ENCODE measurements around the gene ACAP1. TPM values are rescaled to one million over a fixed set of nuclear protein-coding genes. Genes with fewer than 3 reads are reported as not detected.

Gene ACAP1
- total and polyA plus RNA-seq, 9 of the 15 experiments (the other 6 are each of a cell fraction or from before 2014, with no cell fraction given): 0.15 to 8.5 (median 2.4) TPM

- TF ChIP-seq MXD1 (CRISPR knock-in tag; IDR thresholded peaks at IDR 0.05; ENCODE audit: borderline replicate concordance, poor library complexity, severe bottlenecking): no peak
- TF ChIP-seq ELK3 (CRISPR knock-in tag; IDR thresholded peaks at IDR 0.05): no peak
- TF ChIP-seq KDM1A (IDR thresholded peaks at IDR 0.05): no peak
- no peak for TF ChIP-seq MAFF (IDR thresholded peaks at IDR 0.05; ENCODE audit: low read length)
- TF ChIP-seq ZNF589 (CRISPR knock-in tag; IDR thresholded peaks at IDR 0.05; ENCODE audit: low read depth): no peak
- TF ChIP-seq EWSR1 (IDR thresholded peaks at IDR 0.05; ENCODE audit: borderline replicate concordance, low read depth, partially characterized antibody): no peak
- no peak for TF ChIP-seq CCAR2 (IDR thresholded peaks at IDR 0.05; ENCODE audit: low read depth, low read length)
- no peak for TF ChIP-seq HMGN3 (IDR thresholded peaks at IDR 0.05; ENCODE audit: borderline replicate concordance, extremely low read depth, insufficient read length, low read depth, low read length)
- peak; percentile 72; the same call in 1 of the 2 replicates for TF ChIP-seq HDGF (IDR thresholded peaks at IDR 0.05)
- no peak for TF ChIP-seq WHSC1 (IDR thresholded peaks at IDR 0.05; ENCODE audit: low read length)
- TF ChIP-seq LCOR (CRISPR knock-in tag; IDR thresholded peaks at IDR 0.05): 0 out of 2 replicates have a peak, but pooled peaks have one; percentile 28
- TF ChIP-seq ZNF584 (CRISPR knock-in tag; IDR thresholded peaks at IDR 0.05; ENCODE audit: low read depth): no peak
- no peak for TF ChIP-seq ZNF316 (IDR thresholded peaks at IDR 0.05)
- peak; percentile 54 for TF ChIP-seq GABPB1 (CRISPR knock-in tag; IDR thresholded peaks at IDR 0.05)
- no peak for TF ChIP-seq SNRNP70 (optimal IDR thresholded peaks at IDR 0.05; ENCODE audit: low read depth, low read length)
- TF ChIP-seq RB1 (IDR thresholded peaks at IDR 0.05; ENCODE audit: low read depth): peak; percentile 15; the same call in 1 of the 2 replicates
- TF ChIP-seq NCOR1 (IDR thresholded peaks at IDR 0.05): no peak
- TF ChIP-seq NKRF (IDR thresholded peaks at IDR 0.05; ENCODE audit: borderline replicate concordance): peak; percentile 63; the same call in 1 of the 2 replicates
- TF ChIP-seq MCM5 (IDR thresholded peaks at IDR 0.05; ENCODE audit: low read depth): no peak
- peak; percentile 35 for TF ChIP-seq HNRNPLL (IDR thresholded peaks at IDR 0.05; ENCODE audit: low read depth, low read length, poor library complexity, severe bottlenecking)
- no peak for TF ChIP-seq MEF2D (tag; conservative IDR thresholded peaks at IDR 0.05; ENCODE audit: low read depth)
- no peak for TF ChIP-seq GATA2 (CRISPR knock-in tag; IDR thresholded peaks at IDR 0.05)
- no peak for TF ChIP-seq ELF4 (CRISPR knock-in tag; IDR thresholded peaks at IDR 0.05)
- no peak for TF ChIP-seq ZNF324 (CRISPR knock-in tag; IDR thresholded peaks at IDR 0.05)
- TF ChIP-seq ZNF41 (CRISPR knock-in tag; conservative IDR thresholded peaks at IDR 0.05): no peak
- TF ChIP-seq ZBTB17 (CRISPR knock-in tag; IDR thresholded peaks at IDR 0.05): peak; percentile 98
- no peak for TF ChIP-seq CHD2 (IDR thresholded peaks at IDR 0.05; ENCODE audit: low read depth, low read length)
- no peak for TF ChIP-seq BCOR (IDR thresholded peaks at IDR 0.05)
- no peak for TF ChIP-seq EZH2 (IDR thresholded peaks at IDR 0.05; ENCODE audit: borderline replicate concordance, low read depth, low read length)
Measured at GRCh38 chr17:7306911-7307685, 29.2 kb upstream of the ACAP1 start, which contains the start of gene EIF5A (continued).

Measured in K562 (cell line).